ENCODE results near the gene SLC25A42.
"Not testable (repeated sequence)": the region's sequence is repeated elsewhere in the genome, so short reads cannot be mapped to it uniquely, and the experiment has no call there.

DNA sequence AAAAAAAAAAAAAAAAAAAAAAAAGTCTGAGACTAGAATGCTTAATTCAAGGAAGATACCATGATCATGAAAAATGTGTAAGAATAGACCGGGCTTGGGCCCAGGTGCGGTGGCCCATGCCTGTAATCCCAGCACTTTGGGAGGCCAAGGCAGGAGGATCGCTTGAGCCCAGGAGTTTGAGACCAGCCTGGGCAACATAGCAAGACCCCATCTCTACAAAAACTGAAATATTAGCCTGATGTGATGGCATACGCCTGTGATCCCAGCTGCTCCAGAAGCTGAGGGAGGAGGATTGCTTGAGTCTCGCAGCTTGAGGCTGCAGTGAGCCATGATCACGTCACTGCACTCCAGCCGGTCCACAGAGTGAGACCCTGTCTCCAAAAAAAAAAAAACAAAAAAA, 43.1 kb downstream of the SLC25A42 start:
- TF ChIP-seq CTCF (IDR thresholded peaks at IDR 0.05); POLR2AphosphoS5 (IDR thresholded peaks at IDR 0.05; ENCODE audit: insufficient read depth in 1 of 2, low read depth in 1 of 2); POLR2A (IDR thresholded peaks at IDR 0.05): not testable (repeated sequence)
